Measurements from ENCODE around the gene PROM1.

Gene PROM1

GRCh38 chr4:15995826-15996225 lies 88.0 kb downstream of the PROM1 start:
- no peak for DNase-seq (ENCODE audit: low read depth in 1 of 2, low spot score in 1 of 2)

- DNase-seq (ENCODE audit: low read depth in 1 of 2, low spot score in 1 of 2), result no peak
Measured at GRCh38 chr4:15992167-15992485, 91.7 kb downstream of the PROM1 start.

- DNase-seq (ENCODE audit: low read depth in 1 of 2, low spot score in 1 of 2), result no peak
Measured at GRCh38 chr4:15990570-15991285, 93.1 kb downstream of the PROM1 start.

GRCh38 chr4:15989424-15989823 lies 94.4 kb downstream of the PROM1 start:
- no peak for DNase-seq (ENCODE audit: low read depth in 1 of 2, low spot score in 1 of 2)

- DNase-seq (ENCODE audit: low read depth in 1 of 2, low spot score in 1 of 2), result no peak
Measured at GRCh38 chr4:15988222-15988621, 95.6 kb downstream of the PROM1 start.

GRCh38 chr4:15986907-15987306 lies 96.9 kb downstream of the PROM1 start:
- DNase-seq (ENCODE audit: low read depth in 1 of 2, low spot score in 1 of 2), result no peak

- DNase-seq (ENCODE audit: low read depth in 1 of 2, low spot score in 1 of 2), result no peak
Measured at GRCh38 chr4:15983610-15984009, 100.2 kb downstream of the PROM1 start.

GRCh38 chr4:15982842-15983524 lies 100.8 kb downstream of the PROM1 start:
- no peak for DNase-seq (ENCODE audit: low read depth in 1 of 2, low spot score in 1 of 2)

- DNase-seq (ENCODE audit: low read depth in 1 of 2, low spot score in 1 of 2), result no peak
Measured at GRCh38 chr4:15976456-15977447, 107.1 kb downstream of the PROM1 start.

- DNase-seq (ENCODE audit: low read depth in 1 of 2, low spot score in 1 of 2), result no peak
Measured at GRCh38 chr4:15971068-15971801, 112.6 kb downstream of the PROM1 start.

GRCh38 chr4:15968551-15969300 lies 115.1 kb downstream of the PROM1 start:
- no peak for DNase-seq (ENCODE audit: low read depth in 1 of 2, low spot score in 1 of 2)

GRCh38 chr4:15965325-15965724 lies 118.5 kb downstream of the PROM1 start:
- DNase-seq (ENCODE audit: low read depth in 1 of 2, low spot score in 1 of 2), result no peak

- DNase-seq (ENCODE audit: low read depth in 1 of 2, low spot score in 1 of 2), result no peak
Measured at GRCh38 chr4:15964159-15964558, 119.7 kb downstream of the PROM1 start.

GRCh38 chr4:15963576-15963975 lies 120.2 kb downstream of the PROM1 start:
- no peak for DNase-seq (ENCODE audit: low read depth in 1 of 2, low spot score in 1 of 2)

- no peak for DNase-seq (ENCODE audit: low read depth in 1 of 2, low spot score in 1 of 2)
Measured at GRCh38 chr4:15963001-15963451, 120.8 kb downstream of the PROM1 start, which contains the start of gene FGFBP2. Gene FGFBP2, minus strand, starts transcription at chr4:15963175. Its CDS starts 46 bp downstream, at chr4:15963129.

GRCh38 chr4:15961781-15962510 lies 121.9 kb downstream of the PROM1 start:
- DNase-seq (ENCODE audit: low read depth in 1 of 2, low spot score in 1 of 2), result no peak

- no peak for DNase-seq (ENCODE audit: low read depth in 1 of 2, low spot score in 1 of 2)
Measured at GRCh38 chr4:15958562-15958961, 125.3 kb downstream of the PROM1 start.

GRCh38 chr4:15956179-15956850 lies 127.5 kb downstream of the PROM1 start:
- peak; percentile 41 to 48 for DNase-seq (ENCODE audit: low read depth in 1 of 2, low spot score in 1 of 2)

- no peak for DNase-seq (ENCODE audit: low read depth in 1 of 2, low spot score in 1 of 2)
Measured at GRCh38 chr4:15955670-15956069, 128.2 kb downstream of the PROM1 start.
